GM13976 (cell line): ENCODE data around the gene NKAIN2.
"Not testable (repeated sequence)": the region's sequence is repeated elsewhere in the genome, so short reads cannot be mapped to it uniquely, and the experiment has no call there.

Experiments
- DNase-seq: peaks from one replicate; pipeline ENCODE4 v3.0.0; 2012; ENCODE audit warnings: low spot score
- in situ Hi-C: fragments of 300-500 bp; cut with MboI; formaldehyde crosslinking; loops from one replicate; pipeline ENCODE4 v1.12.0; 2022; ENCODE audit warnings: low sequenced_read_pairs, mixed read lengths, inconsistent platforms; ENCODE audit not compliant: unreplicated experiment
- TF ChIP-seq, protein P1 (sequence below): IDR thresholded peaks from 2 replicates; pipeline ENCODE4 v1.5.1; 2012; ENCODE audit warnings: borderline replicate concordance, mild to moderate bottlenecking; ENCODE audit not compliant: insufficient read depth; ENCODE audit errors: extremely low read depth, missing control alignments, control extremely low read depth

Gene NKAIN2

DNA sequence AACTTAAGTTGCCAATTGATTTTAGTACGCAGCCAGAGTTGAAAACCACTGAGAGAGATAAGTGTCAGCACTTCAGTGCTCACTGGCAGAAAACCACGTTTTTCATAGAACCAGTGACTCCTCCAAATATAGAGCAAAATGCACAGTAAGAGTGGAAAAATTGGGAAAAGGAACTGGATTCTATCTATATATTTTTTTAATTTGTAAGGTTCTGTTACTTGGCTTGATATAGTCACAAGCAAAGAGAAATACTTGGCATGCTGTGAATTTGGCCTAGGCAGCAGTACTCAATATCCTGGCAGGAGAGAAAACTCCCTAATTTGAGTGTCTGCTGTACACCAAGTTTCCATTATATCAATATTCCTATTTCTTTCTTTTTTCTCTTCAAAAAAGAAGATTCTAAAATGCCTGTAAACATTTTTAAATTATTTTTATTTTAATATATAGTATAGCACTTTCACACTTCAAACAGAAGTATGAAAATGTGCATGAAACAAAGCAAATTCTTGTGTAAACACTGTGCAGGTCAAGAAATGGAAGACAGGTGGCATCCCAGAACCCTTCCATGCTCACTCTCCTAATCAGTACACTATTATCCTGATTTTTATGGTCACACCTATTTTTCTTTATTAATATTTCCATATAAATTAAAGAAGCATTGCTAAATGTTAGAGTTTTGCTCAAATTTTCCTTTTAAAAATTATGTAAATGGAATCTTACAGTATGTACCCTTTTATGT is 596.8 kb downstream of the NKAIN2 start:
- in situ Hi-C loops: no loop called here
- DNase-seq: no peak
- TF ChIP-seq, protein P1, sequence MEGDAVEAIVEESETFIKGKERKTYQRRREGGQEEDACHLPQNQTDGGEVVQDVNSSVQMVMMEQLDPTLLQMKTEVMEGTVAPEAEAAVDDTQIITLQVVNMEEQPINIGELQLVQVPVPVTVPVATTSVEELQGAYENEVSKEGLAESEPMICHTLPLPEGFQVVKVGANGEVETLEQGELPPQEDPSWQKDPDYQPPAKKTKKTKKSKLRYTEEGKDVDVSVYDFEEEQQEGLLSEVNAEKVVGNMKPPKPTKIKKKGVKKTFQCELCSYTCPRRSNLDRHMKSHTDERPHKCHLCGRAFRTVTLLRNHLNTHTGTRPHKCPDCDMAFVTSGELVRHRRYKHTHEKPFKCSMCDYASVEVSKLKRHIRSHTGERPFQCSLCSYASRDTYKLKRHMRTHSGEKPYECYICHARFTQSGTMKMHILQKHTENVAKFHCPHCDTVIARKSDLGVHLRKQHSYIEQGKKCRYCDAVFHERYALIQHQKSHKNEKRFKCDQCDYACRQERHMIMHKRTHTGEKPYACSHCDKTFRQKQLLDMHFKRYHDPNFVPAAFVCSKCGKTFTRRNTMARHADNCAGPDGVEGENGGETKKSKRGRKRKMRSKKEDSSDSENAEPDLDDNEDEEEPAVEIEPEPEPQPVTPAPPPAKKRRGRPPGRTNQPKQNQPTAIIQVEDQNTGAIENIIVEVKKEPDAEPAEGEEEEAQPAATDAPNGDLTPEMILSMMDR: no peak

DNA sequence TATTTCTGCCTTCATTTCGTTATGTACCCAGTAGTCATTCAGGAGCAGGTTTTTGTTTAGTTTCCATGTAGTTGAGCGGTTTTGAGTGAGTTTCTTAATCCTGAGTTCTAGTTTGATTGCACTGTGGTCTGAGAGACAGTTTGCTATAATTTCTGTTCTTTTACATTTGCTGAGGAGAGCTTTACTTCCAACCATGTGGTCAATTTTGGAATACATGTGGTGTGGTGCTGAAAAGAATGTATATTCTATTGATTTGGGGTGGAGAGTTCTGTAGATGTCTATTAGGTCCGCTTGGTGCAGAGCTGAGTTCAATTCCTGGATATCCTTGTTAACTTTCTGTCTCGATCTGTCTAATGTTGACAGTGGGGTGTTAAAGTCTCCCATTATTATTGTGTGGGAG is 606.8 kb downstream of the NKAIN2 start:
- DNase-seq, in situ Hi-C loops: not testable (repeated sequence)

DNA sequence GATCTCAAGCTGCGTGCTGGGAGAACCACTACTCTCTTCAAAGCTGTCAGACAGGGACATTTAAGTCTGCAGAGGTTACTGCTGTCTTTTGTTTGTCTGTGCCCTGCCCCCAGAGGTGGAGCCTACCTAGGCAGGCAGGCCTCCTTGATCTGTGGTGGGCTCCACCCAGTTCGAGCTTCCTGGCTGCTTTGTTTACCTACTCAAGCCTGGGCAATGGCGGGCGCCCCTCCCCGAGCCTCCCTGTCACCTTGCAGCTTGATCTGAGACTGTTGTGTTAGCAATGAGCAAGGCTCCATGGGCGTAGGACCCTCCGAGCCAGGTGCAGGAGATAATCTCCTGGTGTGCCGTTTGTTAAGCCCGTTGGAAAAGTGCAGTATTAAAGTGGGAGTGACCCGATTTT is 609.0 kb downstream of the NKAIN2 start:
- DNase-seq, in situ Hi-C loops: not testable (repeated sequence)

DNA sequence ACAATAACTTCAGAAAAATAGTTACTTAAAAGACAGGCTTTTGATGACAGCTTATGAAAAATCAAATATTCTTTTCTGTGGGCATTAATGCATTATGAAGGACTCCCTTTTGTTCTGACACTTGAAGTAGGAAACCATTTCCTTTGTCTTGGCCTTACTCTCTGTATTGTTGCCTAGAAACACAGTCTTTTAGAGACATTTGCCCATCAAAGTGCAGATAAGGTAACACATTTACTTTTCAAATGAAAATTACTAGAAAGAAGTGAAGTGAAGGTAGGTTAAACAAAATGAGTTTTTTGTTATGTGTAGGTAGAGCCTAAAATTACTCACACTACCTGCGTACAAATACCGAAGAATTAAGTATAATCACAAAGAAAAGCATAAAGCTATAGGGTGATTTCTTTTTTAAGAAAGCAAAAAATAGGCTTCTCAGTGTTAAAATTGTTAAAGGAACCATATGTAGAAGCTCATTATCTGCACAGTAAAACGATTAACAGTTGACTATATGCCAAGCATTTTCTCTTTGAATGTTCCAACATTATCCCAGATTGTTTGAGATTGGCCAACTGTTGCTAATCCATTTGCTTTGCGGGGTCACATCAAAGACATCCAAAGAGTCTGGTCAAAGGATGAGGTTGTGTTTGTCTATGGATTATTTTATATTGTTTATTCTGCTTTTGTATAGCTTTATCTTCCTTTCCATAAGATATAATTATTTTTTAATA is 616.6 kb downstream of the NKAIN2 start:
- no peak for DNase-seq
- TF ChIP-seq, protein P1: no peak
- in situ Hi-C loops: no loop called here

DNA sequence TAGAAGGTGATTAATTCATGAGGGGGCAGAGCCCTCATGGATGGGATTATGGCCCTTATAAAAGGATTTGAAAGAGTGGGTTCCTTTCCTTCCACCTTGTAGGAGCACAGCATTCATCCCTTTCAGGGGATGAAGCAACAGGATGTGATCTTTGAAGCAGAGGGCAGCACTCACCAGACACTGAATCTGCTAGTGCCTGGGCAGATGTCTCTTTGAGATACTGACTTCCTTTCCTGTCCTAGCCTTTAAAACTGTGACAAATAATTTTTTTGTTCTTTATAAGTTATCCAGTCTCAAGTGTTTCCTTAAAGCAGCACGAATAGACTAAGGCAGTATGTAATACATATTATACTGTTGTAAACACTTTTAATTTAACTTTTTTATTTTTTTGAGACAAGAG is 620.0 kb downstream of the NKAIN2 start:
- in situ Hi-C loops: no loop called here
- TF ChIP-seq, protein P1: no peak
- no peak for DNase-seq

DNA sequence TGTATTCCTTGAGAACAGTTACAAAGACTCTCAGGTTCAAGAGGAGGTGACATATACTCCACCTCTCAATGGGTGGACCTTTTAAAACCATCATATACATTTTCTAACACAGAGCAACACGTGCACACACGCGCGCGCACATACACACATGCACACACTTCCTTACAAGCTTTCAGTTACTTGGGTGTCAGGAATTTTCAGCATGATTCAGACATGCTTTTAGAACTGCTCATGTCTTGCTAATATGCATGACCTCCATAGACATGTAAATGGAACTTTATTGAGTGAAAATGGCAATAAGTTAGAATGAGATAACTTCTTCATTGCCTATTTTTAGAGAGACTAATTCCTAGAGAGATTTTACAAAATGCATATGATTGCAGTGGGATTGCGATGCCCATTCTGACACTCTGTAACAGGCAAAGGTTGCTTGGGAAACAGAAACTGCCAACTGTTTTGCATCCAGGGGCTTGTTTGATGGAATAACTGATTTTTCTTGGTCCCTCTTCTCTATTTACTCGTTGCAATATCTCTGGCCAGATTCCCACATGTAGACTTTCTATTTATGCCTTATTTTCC is 627.2 kb downstream of the NKAIN2 start:
- no peak for DNase-seq
- TF ChIP-seq, protein P1: no peak
- in situ Hi-C loops: no loop called here

DNA sequence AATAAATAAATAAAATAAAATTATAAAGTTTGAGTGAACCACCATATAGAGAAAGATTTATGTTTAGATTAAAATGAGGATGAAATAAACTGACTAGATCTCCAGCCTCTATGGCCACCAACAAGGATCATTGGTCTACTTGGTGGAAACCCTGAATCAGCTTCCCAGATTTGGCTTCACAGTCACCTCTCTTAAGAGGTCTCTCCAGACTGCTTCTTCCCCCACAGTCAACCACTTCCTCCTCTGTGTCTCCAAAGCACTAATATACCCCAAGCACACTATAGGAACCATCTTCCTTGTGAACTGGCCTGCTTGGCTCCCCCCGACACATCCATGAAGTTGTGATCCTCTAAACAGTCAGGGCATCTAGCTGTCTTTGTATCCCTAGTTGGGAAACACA is 629.0 kb downstream of the NKAIN2 start:
- in situ Hi-C loops: no loop called here
- TF ChIP-seq, protein P1: no peak
- no peak for DNase-seq
